Panc1 (cell line): ENCODE measurements around the gene MINAR1.

Source experiments
- CTCF ChIP-seq: fragments of 450-650 bp; IDR thresholded peaks from 2 replicates; pipeline ENCODE4 v1.5.1; 2017; ENCODE audit warnings: mild to moderate bottlenecking
- POLR2AphosphoS5 ChIP-seq: IDR thresholded peaks from 2 replicates; pipeline ENCODE4 v1.6.1; 2012; ENCODE audit warnings: mild to moderate bottlenecking, low read depth, low read length, moderate library complexity
- REST ChIP-seq, 2 experiments: IDR thresholded peaks; 2 replicates each; pipeline ENCODE4 v1.6.1; 2011 to 2012; ENCODE audit warnings: low read depth in 2 of 2, control low read depth in 1 of 2, low read length in 1 of 2, mild to moderate bottlenecking in 1 of 2, moderate library complexity in 1 of 2; ENCODE audit not compliant: insufficient read depth in 1 of 2
- TCF7L2 ChIP-seq: IDR thresholded peaks from 2 replicates; pipeline ENCODE4 v1.6.1; 2011; ENCODE audit warnings: mild to moderate bottlenecking, low read depth, low read length, inconsistent platforms

- no peak for TF ChIP-seq CTCF
- TF ChIP-seq REST (IDR thresholded peaks at IDR 0.05; ENCODE audit: insufficient read depth in 1 of 2, low read depth in 2 of 2, low read length in 1 of 2), result no peak
- no peak for TF ChIP-seq TCF7L2
- no peak for TF ChIP-seq POLR2AphosphoS5
These were observed 5.3 kb downstream of the MINAR1 start for GRCh38 chr15:79437275-79438000.
